Amygdala (tissue), 56 donors: Measurements from ENCODE around the gene CLIC6.

Source experiments
- DNase-seq, 56 donors: peaks; one replicate each; lab custom pipeline; 2025; lab: John Stamatoyannopoulos, UW

CLIC6 gene

GRCh38 chr21:34754690-34755647 is 86.2 kb downstream of the CLIC6 start:
- no peak for DNase-seq

- no peak for DNase-seq
Measured at GRCh38 chr21:34761758-34762330, 93.0 kb downstream of the CLIC6 start.

- no peak for DNase-seq
Measured at GRCh38 chr21:34762786-34763185, 94.0 kb downstream of the CLIC6 start.

DNA sequence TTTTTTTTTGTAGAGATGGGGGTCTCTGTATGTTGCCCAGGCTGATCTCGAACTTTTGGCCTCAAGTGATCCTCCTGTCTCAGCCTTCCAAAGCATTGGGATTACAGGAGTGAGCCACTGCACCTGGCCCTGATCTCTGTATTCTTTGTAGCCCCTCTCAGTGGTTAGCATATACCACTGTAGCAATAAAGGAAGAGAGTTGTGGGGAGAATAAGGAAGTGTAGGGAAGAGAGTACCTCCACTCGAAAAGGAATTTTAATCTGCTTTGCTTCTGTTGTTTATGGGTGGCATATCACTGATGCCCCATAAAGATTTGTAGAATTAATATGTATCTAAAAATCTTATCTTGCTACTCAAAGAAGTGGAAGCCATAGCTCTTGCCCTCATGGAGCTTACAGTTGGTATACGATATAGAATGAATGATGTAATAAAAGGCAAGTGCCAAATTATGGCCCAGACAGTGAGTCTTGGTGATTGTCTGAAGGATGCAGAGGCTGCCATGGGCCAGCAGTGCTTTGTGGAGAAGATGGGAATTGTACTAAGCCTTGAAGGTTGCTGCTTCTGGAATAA is 96.0 kb downstream of the CLIC6 start:
- DNase-seq: no peak

DNA sequence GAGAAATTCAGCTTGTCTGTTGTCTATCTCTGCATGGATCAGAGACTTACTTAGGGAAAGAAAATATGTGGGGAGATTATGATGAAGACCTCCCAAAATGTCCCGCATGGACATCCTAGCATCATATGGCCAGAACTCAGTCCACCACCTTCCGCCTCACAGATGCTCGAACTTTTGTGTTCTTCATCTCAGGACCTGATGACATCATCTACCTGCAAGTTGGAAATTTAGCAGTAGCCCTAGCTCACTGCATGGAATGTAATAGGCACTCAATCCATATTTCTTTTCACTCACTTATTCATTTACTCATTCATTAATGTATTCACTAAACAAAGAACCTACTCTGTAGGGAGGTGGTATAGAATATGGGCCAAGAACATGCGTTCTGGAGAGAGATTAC is 96.8 kb downstream of the CLIC6 start:
- no peak for DNase-seq

- no peak for DNase-seq
Measured at GRCh38 chr21:34766862-34767261, 98.1 kb downstream of the CLIC6 start.
